Liver (tissue), 9 donors: ENCODE results near the gene ZNF345. TPM values are rescaled to one million over a fixed set of nuclear protein-coding genes. Genes with fewer than 3 reads are reported as not detected.
A peak's percentile ranks its signal among the peaks of the same experiment; 100 is the strongest.

ENCODE experiments used
- DNase-seq: peaks from one replicate; pipeline ENCODE4 v3.0.0-alpha.2; 2017; ENCODE audit warnings: low spot score
- H3K27ac ChIP-seq, 2 donors: one replicate each; pipeline ENCODE4 v1.7.0; 2013; ENCODE audit warnings: inconsistent platforms in 2 of 2, low read length in 2 of 2, control low read depth in 1 of 2, low read depth in 1 of 2, mild to moderate bottlenecking in 1 of 2
- H3K27me3 ChIP-seq, 4 donors: one replicate each; pipeline versions ENCODE4 v1.6.1 to v1.7.0; 2013; ENCODE audit warnings: low read length in 3 of 4, inconsistent platforms in 1 of 4, mild to moderate bottlenecking in 1 of 4, moderate library complexity in 1 of 4; ENCODE audit not compliant: control insufficient read depth in 4 of 4, insufficient read depth in 4 of 4
- H3K36me3 ChIP-seq, 4 donors: one replicate each; pipeline versions ENCODE4 v1.6.1 to v1.7.0; 2013; ENCODE audit warnings: low read length in 3 of 4, mild to moderate bottlenecking in 3 of 4, low read depth in 1 of 4, moderate library complexity in 1 of 4; ENCODE audit not compliant: control insufficient read depth in 4 of 4, insufficient read depth in 3 of 4
- H3K4me1 ChIP-seq, 4 donors: one replicate each; pipeline versions ENCODE4 v1.6.1 to v1.7.0; 2013; ENCODE audit warnings: low read length in 3 of 4, mild to moderate bottlenecking in 3 of 4, moderate library complexity in 1 of 4; ENCODE audit not compliant: control insufficient read depth in 4 of 4, insufficient read depth in 4 of 4
- H3K4me3 ChIP-seq, 3 donors: one replicate each; pipeline versions ENCODE4 v1.6.1 to v1.7.0; 2013; ENCODE audit warnings: low read length in 3 of 3, control low read depth in 1 of 3, low read depth in 1 of 3, mild to moderate bottlenecking in 1 of 3
- H3K9ac ChIP-seq, 2 donors: one replicate each; pipeline ENCODE4 v1.7.0; 2013; ENCODE audit warnings: low read length in 2 of 2, mild to moderate bottlenecking in 2 of 2, moderate library complexity in 2 of 2, control low read depth in 1 of 2, low read depth in 1 of 2
- H3K9me3 ChIP-seq, 4 donors: one replicate each; pipeline versions ENCODE4 v1.6.1 to v1.7.0; 2013; ENCODE audit warnings: low read length in 3 of 4; ENCODE audit not compliant: control insufficient read depth in 4 of 4
- ATF3 ChIP-seq: IDR thresholded peaks from 2 replicates; pipeline ENCODE4 v1.6.1; 2016; ENCODE audit warnings: antibody characterized with exemption
- EGR1 ChIP-seq, 2 donors: IDR thresholded peaks; 2 replicates each; pipeline ENCODE4 v1.6.1; 2016 to 2018; ENCODE audit warnings: antibody characterized with exemption in 2 of 2, low read depth in 2 of 2
- FOXA1 ChIP-seq: IDR thresholded peaks from 2 replicates; pipeline ENCODE4 v1.6.1; 2016; ENCODE audit warnings: antibody characterized with exemption
- FOXA2 ChIP-seq: IDR thresholded peaks from 2 replicates; pipeline ENCODE4 v1.6.1; 2016; ENCODE audit warnings: antibody characterized with exemption
- HNF4A ChIP-seq, 2 donors: conservative IDR thresholded peaks; 2 replicates each; pipeline ENCODE4 v1.6.1; 2016; ENCODE audit warnings: antibody characterized with exemption in 2 of 2, mild to moderate bottlenecking in 2 of 2
- HNF4G ChIP-seq: IDR thresholded peaks from 2 replicates; pipeline ENCODE4 v1.6.1; 2016; ENCODE audit warnings: antibody characterized with exemption
- JUND ChIP-seq, 2 donors: IDR thresholded peaks; 2 replicates each; pipeline ENCODE4 v1.6.1; 2016; ENCODE audit warnings: antibody characterized with exemption in 2 of 2
- RAD21 ChIP-seq, 2 donors: IDR thresholded peaks; 2 replicates each; pipeline ENCODE4 v1.6.1; 2016; ENCODE audit warnings: antibody characterized with exemption in 2 of 2, mild to moderate bottlenecking in 2 of 2
- RXRA ChIP-seq, 2 donors: IDR thresholded peaks; 2 replicates each; pipeline ENCODE4 v1.6.1; 2017 to 2018; ENCODE audit warnings: antibody characterized with exemption in 2 of 2, mild to moderate bottlenecking in 1 of 2
- SP1 ChIP-seq: IDR thresholded peaks from 2 replicates; pipeline ENCODE4 v1.6.1; 2018; ENCODE audit warnings: antibody characterized with exemption, mild to moderate bottlenecking
- TAF1 ChIP-seq: conservative IDR thresholded peaks from 2 replicates; pipeline ENCODE4 v1.6.1; 2016; ENCODE audit warnings: antibody characterized with exemption, mild to moderate bottlenecking
- YY1 ChIP-seq: IDR thresholded peaks from 2 replicates; pipeline ENCODE4 v1.6.1; 2016; ENCODE audit warnings: antibody characterized with exemption, mild to moderate bottlenecking
- WGBS: extraction: QIAGEN DNeasy Blood & Tissue Kit; methylation state at CpG from one replicate; pipeline ENCODE4 v1.1.7; 2013; 5-methylcytosine and 5-hydroxymethylcytosine counted together
- polyA plus RNA-seq, 2 donors: library from polyadenylated mRNA; stranded (reverse) in 1 of 2; unstranded in 1 of 2; fragments of 200-250 nt in 1 of 2; fragments of >200 nt in 1 of 2; fragmentation: Nextera tagmentation in 1 of 2; extraction: Ambion mirVana in 1 of 2; gene quantifications; one replicate each; pipeline versions ENCODE4 v1.2.1 to v1.2.3, GENCODE V29; 2013 to 2015
- total RNA-seq, 2 donors: library from RNA; depleted of rRNA; stranded (reverse); fragments of >200 nt; gene quantifications; one replicate each; pipeline ENCODE4 v1.2.3, GENCODE V29; 2014
- TF ChIP-seq, protein P1 (sequence below): IDR thresholded peaks from 2 replicates; pipeline ENCODE4 v1.6.1; 2016; ENCODE audit warnings: antibody characterized with exemption, mild to moderate bottlenecking
- TF ChIP-seq, protein P2 (sequence below): fragments of 150-350 bp; IDR thresholded peaks from 2 replicates; pipeline ENCODE4 v1.5.1; 2017; ENCODE audit warnings: improper control_type of control experiment, low read depth, low read length; ENCODE audit not compliant: missing input control
- donor health status: healthy.
- donor health status: healthy.
- donor health status: healthy.
- donor health status: healthy.
- donor health status: healthy.

The ZNF345 gene
- total and polyA plus RNA-seq, 4 donors, result 0.67 to 4.7 (median 2.1) TPM

GRCh38 chr19:36833430-36833829, 17.2 kb upstream of the ZNF345 start:
- peaks cover 2 to 46% (median 43%) of the 10 kb centered on the region in 4 donors for H3K36me3 ChIP-seq
- no peaks in the 10 kb centered on the region for H3K27me3 ChIP-seq
- no peak overlapping the region for H3K9ac ChIP-seq
- peaks cover 36 to 75% (median 43%) of the 10 kb centered on the region in 4 donors for H3K9me3 ChIP-seq
- 98% methylated on average over 2 of the region's 2 CpGs for WGBS
- H3K4me1 ChIP-seq, result peaks cover 0 to 10% (median 3%) of the 10 kb centered on the region in 4 donors
- H3K27ac ChIP-seq, result no peak overlapping the region
- DNase-seq, result no peak
- peak overlapping the region in 1 of 3 donors; percentile 38 for H3K4me3 ChIP-seq
- no peak for TF ChIP-seq ATF3
- no peak for TF ChIP-seq JUND (IDR thresholded peaks at IDR 0.05)
- TF ChIP-seq, protein P1, sequence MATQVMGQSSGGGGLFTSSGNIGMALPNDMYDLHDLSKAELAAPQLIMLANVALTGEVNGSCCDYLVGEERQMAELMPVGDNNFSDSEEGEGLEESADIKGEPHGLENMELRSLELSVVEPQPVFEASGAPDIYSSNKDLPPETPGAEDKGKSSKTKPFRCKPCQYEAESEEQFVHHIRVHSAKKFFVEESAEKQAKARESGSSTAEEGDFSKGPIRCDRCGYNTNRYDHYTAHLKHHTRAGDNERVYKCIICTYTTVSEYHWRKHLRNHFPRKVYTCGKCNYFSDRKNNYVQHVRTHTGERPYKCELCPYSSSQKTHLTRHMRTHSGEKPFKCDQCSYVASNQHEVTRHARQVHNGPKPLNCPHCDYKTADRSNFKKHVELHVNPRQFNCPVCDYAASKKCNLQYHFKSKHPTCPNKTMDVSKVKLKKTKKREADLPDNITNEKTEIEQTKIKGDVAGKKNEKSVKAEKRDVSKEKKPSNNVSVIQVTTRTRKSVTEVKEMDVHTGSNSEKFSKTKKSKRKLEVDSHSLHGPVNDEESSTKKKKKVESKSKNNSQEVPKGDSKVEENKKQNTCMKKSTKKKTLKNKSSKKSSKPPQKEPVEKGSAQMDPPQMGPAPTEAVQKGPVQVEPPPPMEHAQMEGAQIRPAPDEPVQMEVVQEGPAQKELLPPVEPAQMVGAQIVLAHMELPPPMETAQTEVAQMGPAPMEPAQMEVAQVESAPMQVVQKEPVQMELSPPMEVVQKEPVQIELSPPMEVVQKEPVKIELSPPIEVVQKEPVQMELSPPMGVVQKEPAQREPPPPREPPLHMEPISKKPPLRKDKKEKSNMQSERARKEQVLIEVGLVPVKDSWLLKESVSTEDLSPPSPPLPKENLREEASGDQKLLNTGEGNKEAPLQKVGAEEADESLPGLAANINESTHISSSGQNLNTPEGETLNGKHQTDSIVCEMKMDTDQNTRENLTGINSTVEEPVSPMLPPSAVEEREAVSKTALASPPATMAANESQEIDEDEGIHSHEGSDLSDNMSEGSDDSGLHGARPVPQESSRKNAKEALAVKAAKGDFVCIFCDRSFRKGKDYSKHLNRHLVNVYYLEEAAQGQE, result no peak
- TF ChIP-seq SP1, result no peak
- TF ChIP-seq RXRA (IDR thresholded peaks at IDR 0.05), result no peak
- no peak for TF ChIP-seq TAF1
- TF ChIP-seq HNF4A (conservative IDR thresholded peaks at IDR 0.05), result no peak
- TF ChIP-seq YY1, result no peak
- TF ChIP-seq HNF4G, result no peak
- TF ChIP-seq FOXA2, result no peak

DNA sequence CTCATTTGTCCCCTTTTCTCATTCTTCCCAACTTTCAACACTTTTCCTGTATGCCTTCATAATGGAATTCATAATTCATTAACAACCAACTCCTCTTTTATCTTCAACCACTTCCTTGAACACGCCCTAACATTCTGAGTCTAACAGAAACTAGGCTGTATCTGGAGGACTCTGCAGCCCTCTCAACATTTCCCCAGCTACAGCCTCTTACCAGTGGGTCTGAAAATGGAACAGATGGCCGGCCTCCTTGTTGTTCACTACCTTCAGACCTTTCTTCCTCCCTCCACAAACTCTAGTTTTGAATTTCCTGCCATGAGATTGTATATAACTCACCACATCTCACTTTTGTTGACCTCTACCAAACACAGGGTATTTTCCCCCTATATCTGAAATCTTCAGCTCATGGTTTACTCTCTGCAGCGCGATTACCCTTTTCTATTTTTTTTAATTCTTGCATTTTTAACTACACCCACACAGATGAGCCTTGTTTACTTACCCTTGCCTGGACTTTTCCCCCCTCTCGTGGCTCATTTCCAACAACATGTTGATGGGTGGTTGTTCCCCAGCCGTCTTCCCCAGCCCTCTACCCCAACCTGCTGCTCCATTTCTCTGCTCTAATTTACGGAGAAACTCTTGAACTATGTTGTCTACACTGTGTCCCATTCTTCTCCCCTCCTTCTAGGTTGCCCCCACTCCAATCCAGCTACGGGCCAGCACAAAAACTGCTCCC, 13.3 kb upstream of the ZNF345 start:
- peak overlapping the region; percentile 77 to 97 (median 90) for H3K4me3 ChIP-seq
- H3K9me3 ChIP-seq, result peaks cover 17 to 41% (median 22%) of the 10 kb centered on the region in 4 donors
- no peak for DNase-seq
- H3K9ac ChIP-seq, result peak overlapping the region; percentile 7 to 97
- 15% methylated on average over 8 of the region's 8 CpGs for WGBS
- H3K36me3 ChIP-seq, result peaks cover 2 to 23% (median 21%) of the 10 kb centered on the region in 4 donors
- peak overlapping the region; percentile 89 to 93 for H3K27ac ChIP-seq
- TF ChIP-seq, protein P2, sequence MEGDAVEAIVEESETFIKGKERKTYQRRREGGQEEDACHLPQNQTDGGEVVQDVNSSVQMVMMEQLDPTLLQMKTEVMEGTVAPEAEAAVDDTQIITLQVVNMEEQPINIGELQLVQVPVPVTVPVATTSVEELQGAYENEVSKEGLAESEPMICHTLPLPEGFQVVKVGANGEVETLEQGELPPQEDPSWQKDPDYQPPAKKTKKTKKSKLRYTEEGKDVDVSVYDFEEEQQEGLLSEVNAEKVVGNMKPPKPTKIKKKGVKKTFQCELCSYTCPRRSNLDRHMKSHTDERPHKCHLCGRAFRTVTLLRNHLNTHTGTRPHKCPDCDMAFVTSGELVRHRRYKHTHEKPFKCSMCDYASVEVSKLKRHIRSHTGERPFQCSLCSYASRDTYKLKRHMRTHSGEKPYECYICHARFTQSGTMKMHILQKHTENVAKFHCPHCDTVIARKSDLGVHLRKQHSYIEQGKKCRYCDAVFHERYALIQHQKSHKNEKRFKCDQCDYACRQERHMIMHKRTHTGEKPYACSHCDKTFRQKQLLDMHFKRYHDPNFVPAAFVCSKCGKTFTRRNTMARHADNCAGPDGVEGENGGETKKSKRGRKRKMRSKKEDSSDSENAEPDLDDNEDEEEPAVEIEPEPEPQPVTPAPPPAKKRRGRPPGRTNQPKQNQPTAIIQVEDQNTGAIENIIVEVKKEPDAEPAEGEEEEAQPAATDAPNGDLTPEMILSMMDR, result no peak
- TF ChIP-seq HNF4A (conservative IDR thresholded peaks at IDR 0.05) (peak; percentile 33 to 50), FOXA1 (peak; percentile 19), ATF3 (no peak), JUND (IDR thresholded peaks at IDR 0.05) (no peak), RAD21 (IDR thresholded peaks at IDR 0.05) (no peak), SP1 (no peak), EGR1 (IDR thresholded peaks at IDR 0.05; ENCODE audit: low read depth in 2 of 2) (peak; percentile 31 to 55), TAF1 (no peak), FOXA2 (peak; percentile 87)
- H3K4me1 ChIP-seq, result peaks cover 2 to 15% (median 8%) of the 10 kb centered on the region in 4 donors
- no peaks in the 10 kb centered on the region for H3K27me3 ChIP-seq
